HepG2 (cell line): ENCODE measurements around the gene VWCE. TPM values are rescaled to one million over a fixed set of nuclear protein-coding genes. Genes with fewer than 3 reads are reported as not detected.
A peak's percentile ranks its signal among the peaks of the same experiment; 100 is the strongest.

Source experiments
- ETS1 ChIP-seq: sonication (generic); formaldehyde crosslinking; IDR thresholded peaks from 2 replicates; pipeline ENCODE4 v1.4.0; 2020; ENCODE audit warnings: missing genetic modification reagents
- MNT ChIP-seq: fragments of 450-650 bp; IDR thresholded peaks from 2 replicates; pipeline ENCODE4 v1.6.1; 2016
- POLR2A ChIP-seq, 2 experiments: IDR thresholded peaks; 2 replicates each; pipeline ENCODE4 v1.6.1; 2011; ENCODE audit warnings: low read depth in 2 of 2, low read length in 2 of 2, mild to moderate bottlenecking in 1 of 2, moderate library complexity in 1 of 2; ENCODE audit not compliant: insufficient read depth in 1 of 2
- REST ChIP-seq, 2 experiments: IDR thresholded peaks; 2 replicates each; pipeline ENCODE4 v1.6.1; 2011 to 2012; ENCODE audit warnings: low read length in 2 of 2, borderline replicate concordance in 1 of 2, low read depth in 1 of 2, mild to moderate bottlenecking in 1 of 2, moderate library complexity in 1 of 2
- SP1 ChIP-seq, 2 experiments: fragments of 450-650 bp in 1 of 2; sonication (generic) in 1 of 2; formaldehyde crosslinking in 1 of 2; IDR thresholded peaks; 2 replicates each; pipeline versions ENCODE4 v1.4.0 to v1.6.1; 2016 to 2020; ENCODE audit warnings: missing genetic modification reagents in 1 of 2
- SP5 ChIP-seq: IDR thresholded peaks from 2 replicates; pipeline ENCODE4 v1.6.1; 2016; ENCODE audit warnings: low read depth, borderline replicate concordance
- SRF ChIP-seq: IDR thresholded peaks from 2 replicates; pipeline ENCODE4 v1.6.1; 2011; ENCODE audit warnings: mild to moderate bottlenecking, low read depth, low read length, moderate library complexity
- SRSF4 ChIP-seq: fragments of 200-400 bp; formaldehyde crosslinking; IDR thresholded peaks from one replicate; pipeline ENCODE4 v1.6.1; 2018; ENCODE audit warnings: mild to moderate bottlenecking, low read depth, low read length, moderate library complexity; ENCODE audit not compliant: poor library complexity, severe bottlenecking
- THRA ChIP-seq: sonication (generic); formaldehyde crosslinking; IDR thresholded peaks from 2 replicates; pipeline ENCODE4 v1.4.0; 2020; ENCODE audit warnings: missing genetic modification reagents, borderline replicate concordance
- ZFP36L2 ChIP-seq: sonication (generic); formaldehyde crosslinking; IDR thresholded peaks from 2 replicates; pipeline ENCODE4 v1.4.0; 2020; ENCODE audit warnings: missing genetic modification reagents
- ZFX ChIP-seq: sonication (generic); formaldehyde crosslinking; IDR thresholded peaks from 2 replicates; pipeline ENCODE4 v1.4.0; 2020; ENCODE audit warnings: mild to moderate bottlenecking, low read depth, missing genetic modification reagents, moderate library complexity
- ZHX1 ChIP-seq: sonication (generic); formaldehyde crosslinking; IDR thresholded peaks from 2 replicates; pipeline ENCODE4 v1.8.1; 2022; ENCODE audit warnings: low read depth, mild to moderate bottlenecking, missing genetic modification reagents
- ZNF136 ChIP-seq: sonication (generic); formaldehyde crosslinking; IDR thresholded peaks from 2 replicates; pipeline ENCODE4 v1.8.1; 2022; ENCODE audit warnings: low read depth, mild to moderate bottlenecking, moderate library complexity, missing genetic modification reagents
- ZNF224 ChIP-seq: sonication (generic); formaldehyde crosslinking; IDR thresholded peaks from 2 replicates; pipeline ENCODE4 v1.5.0; 2020; ENCODE audit warnings: mild to moderate bottlenecking, missing genetic modification reagents
- ZNF510 ChIP-seq: sonication (generic); formaldehyde crosslinking; IDR thresholded peaks from 2 replicates; pipeline ENCODE4 v1.4.0; 2020; ENCODE audit warnings: low read depth, mild to moderate bottlenecking, missing genetic modification reagents
- ZNF564 ChIP-seq: sonication (generic); formaldehyde crosslinking; IDR thresholded peaks from 2 replicates; pipeline ENCODE4 v1.8.1; 2023; ENCODE audit warnings: mild to moderate bottlenecking, missing genetic modification reagents
- ZNF567 ChIP-seq: sonication (generic); formaldehyde crosslinking; IDR thresholded peaks from 2 replicates; pipeline ENCODE4 v1.8.1; 2023; ENCODE audit warnings: mild to moderate bottlenecking, missing genetic modification reagents, borderline replicate concordance
- polyA plus RNA-seq, 8 experiments: library from polyadenylated mRNA; depleted of rRNA in 3 of 8; stranded (reverse) in 7 of 8; unstranded in 1 of 8; fragments of >200 nt; fragmentation: Illumina TruSeq in 4 of 8; extraction: Trizol in 4 of 8; gene quantifications; 2 replicates each; pipeline versions ENCODE4 v1.2.1 to v1.2.3, GENCODE V29; 2011 to 2016; ENCODE audit warnings: low read depth in 4 of 8, missing spikeins in 1 of 8, mixed read lengths in 1 of 8; ENCODE audit not compliant: insufficient read depth in 1 of 8
- total RNA-seq, 5 experiments: library from RNA; depleted of rRNA; stranded (reverse); fragments of >200 nt; fragmentation: Illumina TruSeq; extraction: Trizol; gene quantifications; 2 replicates each; pipeline ENCODE4 v1.2.3, GENCODE V29; 2016; ENCODE audit warnings: low read depth in 1 of 5

Gene VWCE
- total and polyA plus RNA-seq, 2 of the 13 experiments (the other 11 are each of a cell fraction or from before 2014, with no cell fraction given): 27.6 to 58.3 TPM

- TF ChIP-seq MNT (no peak), REST (IDR thresholded peaks at IDR 0.05; ENCODE audit: borderline replicate concordance in 1 of 2, low read depth in 1 of 2, low read length in 2 of 2) (peak in 1 of 2 experiments; percentile 25; a peak in 1 of 4 replicates), ZFX (CRISPR knock-in tag) (peak; percentile 84), ZNF136 (CRISPR knock-in tag) (no peak; the same call in 1 of the 2 replicates), ZNF510 (CRISPR knock-in tag) (no peak), ZNF224 (CRISPR knock-in tag) (no peak), ETS1 (CRISPR knock-in tag) (peak; percentile 84; the same call in 1 of the 2 replicates), ZFP36L2 (CRISPR knock-in tag) (no peak), SRSF4 (no peak), SRF (no peak), POLR2A (IDR thresholded peaks at IDR 0.05; ENCODE audit: insufficient read depth in 1 of 2, low read depth in 2 of 2, low read length in 2 of 2) (peak; percentile 77 to 98), SP5 (CRISPR knock-in tag) (peak; percentile 51; the same call in 1 of the 2 replicates), ZNF564 (peak; percentile 79), ZNF567 (CRISPR knock-in tag) (no peak), SP1 (IDR thresholded peaks at IDR 0.05) (no peak), SP1 (CRISPR knock-in tag; IDR thresholded peaks at IDR 0.05) (peak; percentile 40), ZHX1 (CRISPR knock-in tag) (no peak), THRA (CRISPR knock-in tag) (no peak)
Observed at GRCh38 chr11:61294717-61295595, at the start of gene VWCE (continued).
